ENCODE data around the gene GLB1L2. TPM values are rescaled to one million over a fixed set of nuclear protein-coding genes. Genes with fewer than 3 reads are reported as not detected.

The GLB1L2 gene
- total RNA-seq, 3 donors from 2014 or later (not counting 1 experiment from before 2014, with no cell fraction given) = 0.57 to 3.3 (median 0.61) TPM

DNA sequence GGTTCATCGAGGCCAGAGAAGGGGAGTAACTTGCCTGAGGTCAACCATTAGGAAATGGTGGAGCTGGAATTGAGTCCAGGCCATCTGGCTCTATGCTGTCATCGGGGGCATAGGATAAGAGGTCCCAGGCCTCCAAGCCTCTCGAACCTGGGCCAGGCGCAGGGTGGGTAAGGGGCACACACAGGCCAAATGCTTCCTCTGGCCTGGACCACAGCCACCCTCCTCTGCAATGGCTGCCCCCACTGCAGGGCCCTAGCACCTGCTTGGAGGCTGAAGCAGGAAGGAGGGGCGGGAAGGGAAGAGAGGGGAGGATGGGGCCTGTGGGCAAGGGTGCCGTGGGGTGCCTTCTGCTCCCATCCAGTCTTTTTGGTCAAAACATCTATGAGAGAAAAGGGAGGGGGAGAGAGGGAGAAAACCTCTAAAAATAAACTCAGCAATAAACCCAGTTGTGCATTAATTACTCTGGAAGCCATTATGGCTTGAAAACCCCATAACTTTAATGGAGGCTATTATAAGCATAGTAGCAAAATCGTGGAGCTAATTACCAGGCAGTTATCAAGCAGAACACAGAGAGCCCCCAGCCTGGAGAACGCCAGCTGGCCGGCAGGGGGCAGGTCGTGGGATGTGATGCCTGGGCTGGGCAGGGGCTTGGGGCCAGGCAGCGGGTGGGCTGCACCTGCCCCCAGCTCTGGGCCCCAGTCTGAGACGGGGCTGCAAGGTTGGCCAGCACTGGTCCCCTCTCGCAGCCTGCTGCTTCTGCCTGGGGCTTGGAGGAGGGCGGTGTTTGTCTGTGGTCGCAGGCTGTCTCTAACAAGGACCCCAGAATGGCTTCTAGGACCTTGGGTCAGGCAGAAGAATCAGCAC is 59.1 kb downstream of the GLB1L2 start:
- intact Hi-C loops (cut with micrococcal nuclease) = no loop called here
- ATAC-seq (no peak), DNase-seq (no peak)
- Mint-ChIP-seq H3K4me3 (peak overlapping the region; percentile 47), H3K4me1 (peaks cover 71 to 78% of the 10 kb centered on the region in 2 donors), H3K36me3 (no peaks in the 10 kb centered on the region), H3K27ac (peak overlapping the region in 1 of 2 donors; percentile 64), H3K9me3 (no peaks in the 10 kb centered on the region), H3K27me3 (ENCODE audit: low read depth in 2 of 2) (peaks cover 0 to 3% of the 10 kb centered on the region in 2 donors)
- no peaks in the 10 kb centered on the region for H3K36me3 ChIP-seq (ENCODE audit: control insufficient read depth, insufficient read depth, low read length)
- H3K27ac ChIP-seq (ENCODE audit: low read length) = no peak overlapping the region
- no peak overlapping the region for H3K4me3 ChIP-seq (ENCODE audit: low read length)
- peaks cover 3% of the 10 kb centered on the region for H3K9me3 ChIP-seq (ENCODE audit: control insufficient read depth, insufficient read depth, low read length)
- peaks cover 51% of the 10 kb centered on the region for H3K4me1 ChIP-seq (ENCODE audit: control insufficient read depth, insufficient read depth, low read length)
- TF ChIP-seq, protein P1, sequence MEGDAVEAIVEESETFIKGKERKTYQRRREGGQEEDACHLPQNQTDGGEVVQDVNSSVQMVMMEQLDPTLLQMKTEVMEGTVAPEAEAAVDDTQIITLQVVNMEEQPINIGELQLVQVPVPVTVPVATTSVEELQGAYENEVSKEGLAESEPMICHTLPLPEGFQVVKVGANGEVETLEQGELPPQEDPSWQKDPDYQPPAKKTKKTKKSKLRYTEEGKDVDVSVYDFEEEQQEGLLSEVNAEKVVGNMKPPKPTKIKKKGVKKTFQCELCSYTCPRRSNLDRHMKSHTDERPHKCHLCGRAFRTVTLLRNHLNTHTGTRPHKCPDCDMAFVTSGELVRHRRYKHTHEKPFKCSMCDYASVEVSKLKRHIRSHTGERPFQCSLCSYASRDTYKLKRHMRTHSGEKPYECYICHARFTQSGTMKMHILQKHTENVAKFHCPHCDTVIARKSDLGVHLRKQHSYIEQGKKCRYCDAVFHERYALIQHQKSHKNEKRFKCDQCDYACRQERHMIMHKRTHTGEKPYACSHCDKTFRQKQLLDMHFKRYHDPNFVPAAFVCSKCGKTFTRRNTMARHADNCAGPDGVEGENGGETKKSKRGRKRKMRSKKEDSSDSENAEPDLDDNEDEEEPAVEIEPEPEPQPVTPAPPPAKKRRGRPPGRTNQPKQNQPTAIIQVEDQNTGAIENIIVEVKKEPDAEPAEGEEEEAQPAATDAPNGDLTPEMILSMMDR (IDR thresholded peaks at IDR 0.05) = no peak
- 78% methylated on average over 14 of the region's 15 CpGs for WGBS (ENCODE audit: insufficient coverage)
- H3K27me3 ChIP-seq (ENCODE audit: control insufficient read depth, insufficient read depth, low read length) = no peaks in the 10 kb centered on the region

DNA sequence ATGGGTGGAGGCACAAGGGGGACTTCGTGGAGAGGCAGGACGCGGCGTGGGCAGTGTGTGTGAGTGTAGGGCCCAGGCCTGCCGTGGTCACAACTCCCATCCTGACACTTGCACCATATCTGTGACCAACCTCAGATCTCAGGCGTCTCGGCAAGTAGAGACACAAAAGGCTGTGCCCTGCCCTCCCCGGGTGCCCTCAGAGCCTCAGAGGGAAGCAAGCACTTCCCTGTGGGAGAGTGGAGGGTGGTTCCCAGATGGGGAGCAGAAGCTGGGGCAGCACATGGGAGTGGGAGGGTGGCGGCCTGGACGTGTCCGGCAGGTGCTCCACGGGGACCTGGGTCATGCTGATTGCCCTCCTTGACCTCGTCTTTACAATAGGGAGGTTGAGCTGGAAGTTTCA is 59.9 kb downstream of the GLB1L2 start:
- Mint-ChIP-seq H3K27ac (peak overlapping the region in 1 of 2 donors; percentile 64), H3K4me1 (peaks cover 63 to 71% of the 10 kb centered on the region in 2 donors), H3K9me3 (no peaks in the 10 kb centered on the region), H3K36me3 (no peaks in the 10 kb centered on the region), H3K27me3 (ENCODE audit: low read depth in 2 of 2) (peaks cover 0 to 3% of the 10 kb centered on the region in 2 donors), H3K4me3 (no peak overlapping the region)
- H3K4me3 ChIP-seq (ENCODE audit: low read length) = no peak overlapping the region
- H3K36me3 ChIP-seq (ENCODE audit: control insufficient read depth, insufficient read depth, low read length) = no peaks in the 10 kb centered on the region
- ATAC-seq = no peak
- DNase-seq = no peak
- intact Hi-C loops (cut with micrococcal nuclease) = no loop called here
- H3K27me3 ChIP-seq (ENCODE audit: control insufficient read depth, insufficient read depth, low read length) = no peaks in the 10 kb centered on the region
- TF ChIP-seq, protein P1 (IDR thresholded peaks at IDR 0.05) = no peak
- WGBS (ENCODE audit: insufficient coverage) = 85% methylated on average over 13 of the region's 13 CpGs
- H3K27ac ChIP-seq (ENCODE audit: low read length) = no peak overlapping the region
- H3K4me1 ChIP-seq (ENCODE audit: control insufficient read depth, insufficient read depth, low read length) = peaks cover 43% of the 10 kb centered on the region
- H3K9me3 ChIP-seq (ENCODE audit: control insufficient read depth, insufficient read depth, low read length) = peaks cover 3% of the 10 kb centered on the region

DNA sequence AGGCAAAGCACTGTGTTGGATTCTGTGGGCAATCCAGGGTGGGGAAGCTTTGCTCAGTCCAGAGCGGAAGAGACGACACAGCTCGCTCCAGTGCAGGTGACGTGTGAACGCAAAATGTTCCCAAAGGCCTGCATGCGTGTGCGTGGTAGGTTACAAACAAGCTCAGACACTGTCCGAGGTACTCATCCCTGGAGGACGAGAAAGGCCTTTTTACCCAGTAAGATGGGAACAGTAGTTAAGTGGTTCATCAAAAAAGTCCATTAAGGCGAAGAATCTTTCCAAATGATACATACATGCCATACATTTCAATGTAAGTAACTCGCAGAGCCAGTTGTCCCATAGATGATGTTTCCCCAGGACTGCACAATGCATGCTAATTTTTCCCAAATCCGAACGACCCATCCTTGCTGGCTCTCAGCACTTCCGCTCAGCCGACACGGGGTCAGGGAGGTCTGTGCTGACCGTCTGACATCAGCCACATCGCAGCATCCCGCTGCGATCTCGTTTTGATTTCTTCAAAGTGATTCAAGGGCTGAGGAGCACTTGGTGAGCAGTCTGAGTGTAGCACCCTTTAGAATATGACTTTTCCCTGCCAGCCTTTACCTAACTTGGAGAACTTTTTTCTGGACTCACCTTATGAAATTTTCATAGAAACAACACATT is 61.3 kb downstream of the GLB1L2 start:
- Histone ChIP-seq H3K36me3 (ENCODE audit: control insufficient read depth, insufficient read depth, low read length) (no peaks in the 10 kb centered on the region), H3K4me1 (ENCODE audit: control insufficient read depth, insufficient read depth, low read length) (peaks cover 29% of the 10 kb centered on the region), H3K27me3 (ENCODE audit: control insufficient read depth, insufficient read depth, low read length) (no peaks in the 10 kb centered on the region), H3K27ac (ENCODE audit: low read length) (no peak overlapping the region), H3K4me3 (ENCODE audit: low read length) (no peak overlapping the region), H3K9me3 (ENCODE audit: control insufficient read depth, insufficient read depth, low read length) (peaks cover 3% of the 10 kb centered on the region)
- intact Hi-C loops (cut with micrococcal nuclease) = no loop called here
- DNase-seq (no peak), ATAC-seq (no peak)
- H3K4me3 Mint-ChIP-seq = no peak overlapping the region
- TF ChIP-seq, protein P1 (IDR thresholded peaks at IDR 0.05) = no peak
- peak overlapping the region in 1 of 2 donors; percentile 14 for H3K27ac Mint-ChIP-seq
- H3K27me3 Mint-ChIP-seq (ENCODE audit: low read depth in 2 of 2) = peaks cover 0 to 3% of the 10 kb centered on the region in 2 donors
- no peaks in the 10 kb centered on the region for H3K9me3 Mint-ChIP-seq
- H3K4me1 Mint-ChIP-seq = peaks cover 54 to 66% of the 10 kb centered on the region in 2 donors
- no peaks in the 10 kb centered on the region for H3K36me3 Mint-ChIP-seq
- WGBS (ENCODE audit: insufficient coverage) = 93% methylated on average over 21 of the region's 21 CpGs

Measured in natural killer cell (primary cell).